ENCODE results near the gene NEDD9. TPM values are rescaled to one million over a fixed set of nuclear protein-coding genes. Genes with fewer than 3 reads are reported as not detected.

NEDD9 gene
- total RNA-seq, 1 experiment from 2014 or later, result 4.4 TPM

DNA sequence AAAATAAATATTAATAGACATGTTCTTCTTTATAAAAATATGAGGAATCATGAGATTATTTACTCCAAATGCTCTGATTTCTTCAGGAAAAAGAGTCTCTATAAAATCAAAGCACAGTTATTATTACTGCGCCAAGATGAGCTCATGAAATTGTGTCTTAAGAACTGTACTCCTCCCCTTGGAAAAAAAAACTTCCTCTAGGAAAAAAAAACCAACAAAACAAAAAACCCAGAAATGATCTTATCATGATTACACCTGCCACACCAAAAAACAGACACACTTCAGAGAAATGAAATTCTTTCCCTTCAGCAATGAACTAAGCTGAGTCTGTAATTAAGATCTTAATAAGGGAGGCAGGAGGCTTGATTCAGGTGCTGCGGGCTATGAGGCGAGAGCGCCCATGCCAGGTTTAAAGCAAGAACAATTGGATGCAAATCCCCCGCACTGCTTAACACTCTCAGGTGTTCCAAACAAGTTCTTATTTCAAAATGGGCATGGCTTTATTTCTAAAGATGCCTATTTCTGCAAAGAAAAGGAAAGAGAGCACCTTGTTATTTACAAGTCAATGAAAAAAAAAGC is 9.1 kb downstream of the NEDD9 start:
- Mint-ChIP-seq H3K9me3 (ENCODE audit: unreplicated experiment) (no peaks in the 10 kb centered on the region), H3K4me3 (ENCODE audit: unreplicated experiment) (no peak overlapping the region), H3K4me1 (ENCODE audit: insufficient read depth, unreplicated experiment) (peaks cover 41% of the 10 kb centered on the region), H3K36me3 (ENCODE audit: insufficient read depth, unreplicated experiment) (peaks cover 12% of the 10 kb centered on the region), H3K27me3 (ENCODE audit: insufficient read depth, unreplicated experiment) (no peaks in the 10 kb centered on the region), H3K27ac (ENCODE audit: low read depth, unreplicated experiment) (no peak overlapping the region)
- DNase-seq (ENCODE audit: unreplicated experiment), result no peak
- TF ChIP-seq CTCF (IDR thresholded peaks at IDR 0.05; ENCODE audit: unreplicated experiment), result no peak
- intact Hi-C loops (cut with micrococcal nuclease), result no loop called here
- CTCF ChIA-PET, result interaction anchor here (0.7 to 2.6 kb wide), 4 partner anchors 52 to 273 kb away, joined by 3 to 16 read pairs (median 3); no protein-coding TSS in a partner anchor
- no TSS peak for BruUV-seq (replicated peaks)
- POLR2A ChIA-PET, result interaction anchor here (0.9 to 3.1 kb wide), 5 partner anchors 9 to 128 kb away, joined by 3 to 23 read pairs (median 6); partner anchors contain the start of gene NEDD9

GRCh38 chr6:11222385-11223277 is 9.8 kb downstream of the NEDD9 start:
- intact Hi-C loops (cut with micrococcal nuclease), result no loop called here
- H3K4me3 Mint-ChIP-seq (ENCODE audit: unreplicated experiment), result peak overlapping the region; percentile 20
- DNase-seq (ENCODE audit: unreplicated experiment), result peak; percentile 12
- POLR2A ChIA-PET, result interaction anchor here (0.5 to 3.1 kb wide), 11 partner anchors 9 to 474 kb away, joined by 3 to 23 read pairs (median 3); partner anchors contain the start of gene NEDD9
- peak overlapping the region; percentile 71 for H3K27ac Mint-ChIP-seq (ENCODE audit: low read depth, unreplicated experiment)
- no peak for TF ChIP-seq CTCF (IDR thresholded peaks at IDR 0.05; ENCODE audit: unreplicated experiment)
- peaks cover 16% of the 10 kb centered on the region for H3K36me3 Mint-ChIP-seq (ENCODE audit: insufficient read depth, unreplicated experiment)
- CTCF ChIA-PET, result interaction anchor here (0.6 to 2.6 kb wide), 5 partner anchors 9 to 273 kb away, joined by 3 to 16 read pairs (median 3); no protein-coding TSS in a partner anchor
- no peaks in the 10 kb centered on the region for H3K27me3 Mint-ChIP-seq (ENCODE audit: insufficient read depth, unreplicated experiment)
- no peaks in the 10 kb centered on the region for H3K9me3 Mint-ChIP-seq (ENCODE audit: unreplicated experiment)
- peaks cover 39% of the 10 kb centered on the region for H3K4me1 Mint-ChIP-seq (ENCODE audit: insufficient read depth, unreplicated experiment)
- no TSS peak for BruUV-seq (replicated peaks)

GRCh38 chr6:11221623-11222384 is 10.7 kb downstream of the NEDD9 start:
- Mint-ChIP-seq H3K4me3 (ENCODE audit: unreplicated experiment) (peak overlapping the region; percentile 20), H3K4me1 (ENCODE audit: insufficient read depth, unreplicated experiment) (peaks cover 36% of the 10 kb centered on the region), H3K27me3 (ENCODE audit: insufficient read depth, unreplicated experiment) (no peaks in the 10 kb centered on the region), H3K36me3 (ENCODE audit: insufficient read depth, unreplicated experiment) (peaks cover 18% of the 10 kb centered on the region), H3K9me3 (ENCODE audit: unreplicated experiment) (no peaks in the 10 kb centered on the region), H3K27ac (ENCODE audit: low read depth, unreplicated experiment) (peak overlapping the region; percentile 71)
- DNase-seq (ENCODE audit: unreplicated experiment), result peak; percentile 17
- no peak for TF ChIP-seq CTCF (IDR thresholded peaks at IDR 0.05; ENCODE audit: unreplicated experiment)
- ChIA-PET CTCF (interaction anchor here (0.6 to 2.6 kb wide), 3 partner anchors 9 to 274 kb away, joined by 3 to 16 read pairs (median 4); no protein-coding TSS in a partner anchor), POLR2A (interaction anchor here (0.6 to 3.1 kb wide), 8 partner anchors 9 to 276 kb away, joined by 3 to 23 read pairs (median 4); partner anchors contain the start of gene NEDD9)
- intact Hi-C loops (cut with micrococcal nuclease), result no loop called here
- no TSS peak for BruUV-seq (replicated peaks)

Data from MCF 10A (cell line).